NCI-H748 (cell line): ENCODE measurements around the gene PRODH.
"Not testable (repeated sequence)": the region's sequence is repeated elsewhere in the genome, so short reads cannot be mapped to it uniquely, and the experiment has no call there.

ENCODE experiments used
- DNase-seq: peaks from one replicate; lab custom pipeline; 2025; ENCODE audit not compliant: unreplicated experiment; lab: John Stamatoyannopoulos, UW

PRODH gene

GRCh38 chr22:18909556-18909955 is 26.5 kb downstream of the PRODH start:
- DNase-seq, result no peak

- DNase-seq, result no peak
Measured at GRCh38 chr22:18906896-18907295, 29.2 kb downstream of the PRODH start.

GRCh38 chr22:18906410-18906745 is 29.7 kb downstream of the PRODH start:
- not testable (repeated sequence) for DNase-seq

GRCh38 chr22:18905540-18906409 is 30.3 kb downstream of the PRODH start, which contains the start of gene DGCR6:
Gene DGCR6, plus strand, starts transcription at chr22:18906320. Its CDS starts 55 bp downstream, at chr22:18906375.
- no peak for DNase-seq

- DNase-seq, result not testable (repeated sequence)
Measured at GRCh38 chr22:18896037-18896657, 39.9 kb downstream of the PRODH start.

- DNase-seq, result not testable (repeated sequence)
Measured at GRCh38 chr22:18893775-18894174, 42.3 kb downstream of the PRODH start.

GRCh38 chr22:18890510-18891192 is 45.4 kb downstream of the PRODH start:
- not testable (repeated sequence) for DNase-seq

GRCh38 chr22:18888115-18888514 is 48.0 kb downstream of the PRODH start:
- no peak for DNase-seq

- not testable (repeated sequence) for DNase-seq
Measured at GRCh38 chr22:18884465-18884864, 51.6 kb downstream of the PRODH start.

GRCh38 chr22:18881260-18881659 is 54.8 kb downstream of the PRODH start:
- not testable (repeated sequence) for DNase-seq
